Stimulated activated CD8-positive, alpha-beta memory T cell treated with anti-CD3 and anti-CD28 coated beads, Interleukin-7, amount 100 ng/mL, for 4 hours (primary cell): ENCODE data around the gene TPO.
"Not testable (repeated sequence)": the region's sequence is repeated elsewhere in the genome, so short reads cannot be mapped to it uniquely, and the experiment has no call there.

Experiments used
- DNase-seq, 2 donors: peaks; one replicate each; pipeline ENCODE4 v3.0.0-alpha.2; 2020; ENCODE audit warnings: low read depth in 2 of 2

The TPO gene

DNA sequence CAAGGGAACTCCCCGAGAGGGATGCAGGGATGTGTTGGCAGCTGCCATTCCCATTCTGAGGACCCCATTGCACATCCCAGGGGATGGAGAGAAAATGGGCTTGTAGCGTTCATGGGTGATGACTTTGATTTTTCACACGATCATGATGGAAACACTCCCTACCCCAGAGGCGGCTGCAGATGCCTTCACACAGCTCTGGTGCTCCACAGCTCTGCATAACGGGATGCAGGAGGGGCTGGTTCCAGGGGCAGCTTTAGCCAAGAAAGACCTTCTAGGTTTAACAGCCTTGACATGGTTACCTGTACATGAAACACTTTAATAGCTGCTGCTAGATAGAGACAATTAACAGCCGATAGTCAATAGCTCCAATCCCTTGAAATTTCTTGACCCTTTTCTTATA lies 88.7 kb downstream of the TPO start:
- no peak for DNase-seq

DNA sequence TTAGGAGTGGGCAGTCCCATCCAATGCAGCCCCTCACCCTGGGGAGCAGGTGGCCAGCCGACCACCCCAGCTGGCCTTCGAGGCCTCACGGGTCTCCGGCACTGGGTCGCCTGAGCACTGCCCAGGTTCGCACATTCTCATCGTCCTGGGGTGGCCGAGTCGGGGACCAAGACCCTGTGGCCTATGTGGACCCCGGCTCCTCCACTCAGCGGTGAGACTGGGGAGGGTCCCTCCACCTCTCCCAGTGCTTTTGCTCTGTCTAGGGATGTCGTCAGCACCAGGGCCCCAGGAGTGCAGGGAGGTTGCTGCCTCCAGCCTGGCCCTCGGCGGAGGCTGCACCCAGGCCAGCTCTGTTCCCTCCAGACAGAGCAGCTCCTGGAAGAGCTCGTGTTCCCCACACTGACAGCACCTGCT lies 89.6 kb downstream of the TPO start:
- no peak for DNase-seq

DNA sequence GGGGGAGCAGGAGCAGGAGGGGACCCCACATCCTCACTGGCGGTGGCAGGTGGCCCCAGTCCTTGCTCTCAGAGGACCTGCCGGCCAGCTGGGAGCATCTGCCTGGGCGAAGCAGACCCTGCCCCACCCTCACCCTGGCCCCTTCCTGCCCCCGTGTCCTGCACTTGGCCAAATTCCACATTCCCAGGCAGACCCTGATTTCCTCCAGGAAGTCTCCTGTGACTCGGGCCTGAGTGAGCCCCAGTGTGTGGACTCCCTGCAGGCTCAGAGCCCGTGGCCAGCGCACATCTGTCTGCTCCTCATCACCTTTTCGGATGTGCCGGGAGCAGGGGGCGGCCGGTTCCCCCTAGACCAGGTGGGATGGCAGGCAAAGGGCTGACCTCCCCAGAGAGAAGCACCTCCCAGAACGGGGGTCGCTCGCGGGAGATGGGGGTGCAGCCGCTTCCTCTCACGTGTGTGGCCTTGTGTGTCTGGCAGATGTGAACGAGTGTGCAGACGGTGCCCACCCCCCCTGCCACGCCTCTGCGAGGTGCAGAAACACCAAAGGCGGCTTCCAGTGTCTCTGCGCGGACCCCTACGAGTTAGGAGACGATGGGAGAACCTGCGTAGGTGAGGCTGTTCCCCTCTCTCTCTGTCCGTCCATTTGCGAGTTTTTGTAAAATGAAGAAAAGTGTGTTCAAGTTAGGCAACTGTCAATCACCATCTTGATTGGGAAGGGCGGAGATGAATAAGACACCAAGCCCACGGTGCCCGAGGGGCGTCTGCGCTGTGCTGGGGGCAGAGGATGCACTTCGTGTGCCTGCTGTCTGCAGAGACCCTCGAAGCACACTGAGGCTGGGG lies 90.4 kb downstream of the TPO start:
- no peak for DNase-seq

DNA sequence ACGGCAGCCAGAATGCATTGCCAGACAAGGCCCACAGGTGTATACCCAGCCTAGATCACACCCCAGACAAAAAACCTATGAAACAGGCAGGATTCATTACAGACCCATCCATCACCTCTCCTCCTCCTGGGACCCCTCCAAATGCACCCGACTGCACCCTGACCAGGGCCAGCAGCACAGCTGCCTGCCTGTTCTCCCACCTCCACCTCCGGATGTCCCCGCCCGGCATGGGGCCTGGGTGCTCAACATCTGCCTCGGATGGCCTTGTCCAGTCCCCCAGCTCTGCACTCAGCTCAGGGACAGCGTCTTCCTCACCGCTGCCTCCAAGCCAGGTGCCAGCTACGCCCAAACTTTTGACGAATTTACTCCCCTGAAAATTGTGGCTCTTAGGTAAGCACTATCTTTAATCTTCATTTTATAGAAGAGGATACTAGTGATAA lies 91.1 kb downstream of the TPO start:
- DNase-seq: no peak

GRCh38 chr2:1505031-1505441 lies 91.8 kb downstream of the TPO start:
- DNase-seq: no peak

DNA sequence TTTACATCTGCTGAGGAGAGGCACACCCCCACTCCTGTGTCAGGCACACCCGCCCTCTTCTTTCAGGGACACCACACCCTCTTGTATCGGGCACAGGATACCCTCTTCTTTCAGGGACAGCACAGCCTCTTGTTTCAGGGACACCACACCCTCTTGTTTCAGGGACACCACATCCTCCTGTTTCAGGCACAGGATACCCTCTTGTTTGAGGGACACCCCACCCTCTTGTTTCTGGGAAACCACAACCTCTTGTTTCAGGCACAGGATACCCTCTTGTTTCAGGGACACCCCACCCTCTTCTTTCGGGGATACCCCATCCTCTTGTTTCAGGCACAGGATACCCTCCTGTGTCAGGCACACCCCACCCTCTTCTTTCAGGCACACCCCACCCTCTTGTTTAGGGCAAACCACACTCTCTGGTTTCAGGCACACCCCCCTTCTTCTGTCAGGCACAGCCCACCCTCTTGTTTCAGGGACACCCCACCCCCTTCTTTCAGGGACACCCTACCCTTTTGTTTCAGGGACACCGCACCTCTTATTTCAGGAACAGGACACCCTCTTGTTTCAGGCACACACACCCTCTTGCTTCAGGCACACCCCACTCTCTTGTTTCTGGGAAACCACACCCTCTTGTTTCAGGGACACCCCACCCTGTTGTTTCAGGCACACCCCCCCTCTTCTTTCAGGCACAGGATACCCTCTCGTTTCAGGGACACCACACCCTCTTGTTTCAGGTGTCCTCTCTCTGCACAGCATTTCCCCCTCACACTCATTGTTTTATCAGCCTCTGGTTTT lies 96.2 kb downstream of the TPO start:
- DNase-seq: no peak

DNA sequence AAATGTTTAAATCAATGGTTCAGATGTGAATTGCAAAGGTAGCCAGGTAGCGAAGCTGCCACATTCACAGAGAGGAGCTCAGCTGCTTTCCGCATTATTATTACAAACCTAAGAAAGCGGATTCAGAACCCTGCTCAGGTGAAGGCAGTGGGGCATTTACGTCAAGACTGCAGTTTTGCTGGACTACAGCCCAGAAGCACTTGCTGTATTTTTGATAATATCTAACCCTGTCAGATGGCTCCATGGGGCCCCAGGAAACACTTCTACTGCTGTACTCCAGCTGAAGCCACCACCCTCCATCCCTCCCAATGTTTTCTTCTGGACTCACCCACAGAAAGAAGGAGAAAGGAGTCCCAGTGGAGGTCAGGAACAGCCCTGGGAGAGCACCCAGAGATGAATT lies 96.9 kb downstream of the TPO start:
- DNase-seq: no peak

DNA sequence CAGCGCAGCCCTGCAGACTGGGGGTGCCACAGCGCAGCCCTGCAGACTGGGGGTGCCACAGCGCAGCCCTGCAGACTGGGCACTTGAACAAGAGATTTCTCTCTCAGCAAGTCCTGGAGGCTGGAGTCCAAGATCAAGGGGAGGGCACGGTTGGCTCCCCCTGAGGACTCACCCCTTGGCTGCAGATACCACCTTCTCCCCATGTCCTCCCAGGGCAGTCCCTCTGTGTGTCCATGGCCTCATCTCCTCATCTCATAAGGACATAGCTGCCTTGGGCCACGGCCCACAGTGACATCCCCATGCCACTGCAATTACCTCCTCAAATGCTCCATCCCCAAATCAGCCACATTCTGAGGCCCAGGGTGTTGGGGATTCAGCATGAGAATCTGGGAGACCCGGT lies 98.2 kb downstream of the TPO start:
- no peak for DNase-seq

- DNase-seq: no peak
These were observed 99.3 kb downstream of the TPO start for GRCh38 chr2:1512321-1513289.

GRCh38 chr2:1514391-1515072 lies 101.3 kb downstream of the TPO start:
- DNase-seq: no peak

GRCh38 chr2:1515073-1515430 lies 101.8 kb downstream of the TPO start:
- no peak for DNase-seq

- no peak for DNase-seq
These were observed 102.9 kb downstream of the TPO start for GRCh38 chr2:1515986-1516797.

DNA sequence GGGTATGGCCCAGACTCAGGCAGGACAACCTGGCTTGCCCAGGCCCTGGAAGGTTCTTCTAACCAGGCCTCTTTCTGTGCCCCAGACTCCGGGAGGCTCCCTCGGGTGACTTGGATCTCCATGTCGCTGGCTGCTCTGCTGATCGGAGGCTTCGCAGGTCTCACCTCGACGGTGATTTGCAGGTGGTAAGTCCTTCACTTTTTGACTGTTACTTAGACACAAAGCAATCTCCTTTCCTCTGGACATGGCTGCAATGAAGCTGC lies 103.5 kb downstream of the TPO start:
- no peak for DNase-seq

DNA sequence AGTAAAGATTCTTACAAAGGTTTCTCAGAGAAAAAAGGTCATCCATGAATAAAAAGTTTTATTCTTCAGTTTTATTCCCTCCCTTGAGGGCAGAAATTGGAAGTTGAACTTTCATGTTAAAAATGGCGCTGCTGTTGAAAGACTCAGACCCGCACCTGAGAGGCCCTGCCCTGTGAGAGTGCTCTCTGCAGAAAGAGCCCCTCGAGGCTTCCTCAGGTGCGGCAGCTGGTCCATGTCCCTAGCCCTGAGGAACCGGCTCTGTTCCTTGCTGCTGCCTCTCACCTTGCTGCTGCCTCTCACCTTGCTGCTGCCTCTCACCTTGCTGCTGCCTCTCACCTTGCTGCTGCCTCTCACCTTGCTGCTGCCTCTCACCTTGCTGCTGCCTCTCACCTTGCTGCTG lies 104.0 kb downstream of the TPO start:
- DNase-seq: not testable (repeated sequence)

- no peak for DNase-seq
These were observed 104.5 kb downstream of the TPO start for GRCh38 chr2:1517786-1518185.

DNA sequence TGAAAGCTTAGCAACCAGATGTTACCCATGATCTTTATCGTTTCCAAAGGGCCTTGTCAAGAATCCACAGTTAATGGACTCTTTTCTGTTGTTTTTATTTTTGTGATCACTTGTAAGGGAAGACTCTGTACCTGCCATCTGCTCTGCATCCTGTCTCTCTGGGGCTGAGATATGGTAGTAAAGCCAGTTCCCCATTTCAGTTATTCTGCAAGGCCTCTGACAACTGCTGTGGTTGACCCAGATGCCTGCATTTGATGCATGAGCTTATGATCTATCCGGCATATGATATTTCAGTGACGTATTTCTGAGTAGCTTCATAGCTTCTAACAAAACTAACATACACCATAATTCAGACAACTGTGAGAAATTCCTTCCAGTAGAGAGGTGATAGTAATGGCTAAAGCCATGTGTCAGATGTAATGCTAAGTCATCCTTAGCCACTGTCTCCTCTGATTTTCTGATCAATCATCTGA lies 105.1 kb downstream of the TPO start:
- no peak for DNase-seq

GRCh38 chr2:1518867-1519530 lies 105.7 kb downstream of the TPO start:
- no peak for DNase-seq

- DNase-seq: no peak
These were observed 108.1 kb downstream of the TPO start for GRCh38 chr2:1521191-1521877.
